Astrocyte (in vitro differentiated cells and primary cell): Measurements from ENCODE around the gene PHF8. TPM values are rescaled to one million over a fixed set of nuclear protein-coding genes. Genes with fewer than 3 reads are reported as not detected.
A peak's percentile ranks its signal among the peaks of the same experiment; 100 is the strongest.

Experiments
- DNase-seq: peaks from one replicate; pipeline ENCODE4 v3.0.0-alpha.2; 2010; ENCODE audit warnings: low read depth
- FAIRE-seq: peaks from 2 replicates; lab custom pipeline; 2011; peaks lifted over from hg19 to GRCh38; lab: Jason Lieb, UNC
- H2AFZ ChIP-seq: 2 replicates; pipeline ENCODE4 v1.6.0; 2012; ENCODE audit warnings: low read depth, low read length, inconsistent platforms
- H3K27ac ChIP-seq: 2 replicates; pipeline ENCODE4 v1.5.1; 2011; ENCODE audit warnings: low read depth, low read length, inconsistent platforms
- H3K27me3 ChIP-seq: 2 replicates; pipeline ENCODE4 v1.6.0; 2011; ENCODE audit warnings: low read length, inconsistent platforms; ENCODE audit not compliant: insufficient read depth
- H3K36me3 ChIP-seq: 2 replicates; pipeline ENCODE4 v1.5.1; 2011; ENCODE audit warnings: low read length, inconsistent platforms; ENCODE audit not compliant: insufficient read depth
- H3K4me1 ChIP-seq: 2 replicates; pipeline ENCODE4 v1.5.1; 2011; ENCODE audit warnings: low read length, inconsistent platforms; ENCODE audit not compliant: insufficient read depth
- H3K4me2 ChIP-seq: 2 replicates; pipeline ENCODE4 v1.6.0; 2012; ENCODE audit warnings: low read length, inconsistent platforms
- H3K4me3 ChIP-seq: 2 replicates; pipeline ENCODE4 v1.5.1; 2011; ENCODE audit warnings: low read depth, mild to moderate bottlenecking, low read length, inconsistent platforms; ENCODE audit not compliant: insufficient read depth
- H3K79me2 ChIP-seq: 2 replicates; pipeline ENCODE4 v1.6.0; 2012; ENCODE audit warnings: mild to moderate bottlenecking, low read length, inconsistent platforms; ENCODE audit not compliant: insufficient read depth
- H3K9ac ChIP-seq: 2 replicates; pipeline ENCODE4 v1.6.0; 2012; ENCODE audit warnings: mild to moderate bottlenecking, low read length, inconsistent platforms
- H3K9me3 ChIP-seq: 2 replicates; pipeline ENCODE4 v1.5.1; 2012; ENCODE audit warnings: low read depth, mild to moderate bottlenecking, low read length, inconsistent platforms; ENCODE audit not compliant: insufficient read depth
- H4K20me1 ChIP-seq: 2 replicates; pipeline ENCODE4 v1.6.0; 2012; ENCODE audit warnings: low read length, inconsistent platforms; ENCODE audit not compliant: insufficient read depth
- H3K27ac Mint-ChIP-seq: one replicate; pipeline ENCODE4 v1.8.0; 2021; ENCODE audit warnings: mild to moderate bottlenecking, mixed read lengths; ENCODE audit not compliant: unreplicated experiment
- H3K27me3 Mint-ChIP-seq: one replicate; pipeline ENCODE4 v1.8.0; 2021; ENCODE audit warnings: low read depth, mixed read lengths; ENCODE audit not compliant: unreplicated experiment
- H3K36me3 Mint-ChIP-seq: one replicate; pipeline ENCODE4 v1.8.0; 2021; ENCODE audit warnings: low read depth, mixed read lengths; ENCODE audit not compliant: unreplicated experiment
- H3K4me1 Mint-ChIP-seq: one replicate; pipeline ENCODE4 v1.8.0; 2021; ENCODE audit warnings: low read depth, mixed read lengths; ENCODE audit not compliant: unreplicated experiment
- H3K4me3 Mint-ChIP-seq: one replicate; pipeline ENCODE4 v1.8.0; 2021; ENCODE audit warnings: mild to moderate bottlenecking, moderate library complexity, mixed read lengths; ENCODE audit not compliant: unreplicated experiment
- H3K9me3 Mint-ChIP-seq: one replicate; pipeline ENCODE4 v1.8.0; 2021; ENCODE audit warnings: mild to moderate bottlenecking, mixed read lengths; ENCODE audit not compliant: unreplicated experiment
- CTCF ChIP-seq: IDR thresholded peaks from 2 replicates; pipeline ENCODE4 v1.5.1; 2011; ENCODE audit warnings: low read depth, mild to moderate bottlenecking, inconsistent platforms, low read length, moderate library complexity; ENCODE audit not compliant: insufficient read depth
- EZH2 ChIP-seq: IDR thresholded peaks from 2 replicates; pipeline ENCODE4 v1.6.1; 2012; ENCODE audit warnings: mild to moderate bottlenecking, low read length, inconsistent platforms; ENCODE audit not compliant: insufficient read depth
- total RNA-seq: library from RNA; stranded (reverse); gene quantifications from 2 replicates; pipeline ENCODE4 v1.2.1, GENCODE V29; 2021

The PHF8 gene
- total RNA-seq, 1 donor from 2014 or later, result 19.8 TPM

GRCh38 chrX:53900623-53901022, 143.7 kb downstream of the PHF8 start:
- Mint-ChIP-seq H3K36me3 (no peaks in the 10 kb centered on the region), H3K27me3 (no peaks in the 10 kb centered on the region), H3K27ac (no peak overlapping the region), H3K4me1 (no peaks in the 10 kb centered on the region), H3K4me3 (no peak overlapping the region), H3K9me3 (peaks cover 3% of the 10 kb centered on the region)
- Histone ChIP-seq H3K27me3 (no peaks in the 10 kb centered on the region), H3K9me3 (no peaks in the 10 kb centered on the region), H3K27ac (no peak overlapping the region), H3K9ac (no peak overlapping the region), H2AFZ (no peak overlapping the region), H3K36me3 (no peaks in the 10 kb centered on the region), H4K20me1 (no peaks in the 10 kb centered on the region), H3K4me2 (no peak overlapping the region), H3K4me3 (no peak overlapping the region), H3K4me1 (no peaks in the 10 kb centered on the region), H3K79me2 (no peaks in the 10 kb centered on the region)
- DNase-seq, result no peak
- TF ChIP-seq EZH2 (no peak), CTCF (no peak)
- FAIRE-seq, result peak; percentile 65

- Histone ChIP-seq H3K4me2 (no peak overlapping the region), H3K9ac (no peak overlapping the region), H3K27ac (no peak overlapping the region), H2AFZ (no peak overlapping the region), H3K27me3 (no peaks in the 10 kb centered on the region), H4K20me1 (no peaks in the 10 kb centered on the region), H3K4me3 (no peak overlapping the region), H3K79me2 (no peaks in the 10 kb centered on the region), H3K36me3 (no peaks in the 10 kb centered on the region), H3K4me1 (no peaks in the 10 kb centered on the region), H3K9me3 (no peaks in the 10 kb centered on the region)
- H3K4me3 Mint-ChIP-seq, result no peak overlapping the region
- H3K9me3 Mint-ChIP-seq, result peaks cover 7% of the 10 kb centered on the region
- H3K27ac Mint-ChIP-seq, result no peak overlapping the region
- H3K27me3 Mint-ChIP-seq, result peaks cover 1% of the 10 kb centered on the region
- no peaks in the 10 kb centered on the region for H3K36me3 Mint-ChIP-seq
- DNase-seq (no peak), FAIRE-seq (no peak)
- TF ChIP-seq CTCF, result no peak
- no peak for TF ChIP-seq EZH2
- H3K4me1 Mint-ChIP-seq, result no peaks in the 10 kb centered on the region
Measured at GRCh38 chrX:53895270-53895669, 149.0 kb downstream of the PHF8 start.

Other genes starting within 250 kb of the PHF8 start
- 6.0 and 6.9 TPM in 2 replicates for gene FAM120C, start 138.8 kb upstream of the PHF8 start, total RNA-seq